ENCODE data around the gene EPB41L5. TPM values are rescaled to one million over a fixed set of nuclear protein-coding genes. Genes with fewer than 3 reads are reported as not detected.

Gene EPB41L5
- total and polyA plus RNA-seq, 12 donors = 2.6 to 25.8 (median 13.9) TPM

DNA sequence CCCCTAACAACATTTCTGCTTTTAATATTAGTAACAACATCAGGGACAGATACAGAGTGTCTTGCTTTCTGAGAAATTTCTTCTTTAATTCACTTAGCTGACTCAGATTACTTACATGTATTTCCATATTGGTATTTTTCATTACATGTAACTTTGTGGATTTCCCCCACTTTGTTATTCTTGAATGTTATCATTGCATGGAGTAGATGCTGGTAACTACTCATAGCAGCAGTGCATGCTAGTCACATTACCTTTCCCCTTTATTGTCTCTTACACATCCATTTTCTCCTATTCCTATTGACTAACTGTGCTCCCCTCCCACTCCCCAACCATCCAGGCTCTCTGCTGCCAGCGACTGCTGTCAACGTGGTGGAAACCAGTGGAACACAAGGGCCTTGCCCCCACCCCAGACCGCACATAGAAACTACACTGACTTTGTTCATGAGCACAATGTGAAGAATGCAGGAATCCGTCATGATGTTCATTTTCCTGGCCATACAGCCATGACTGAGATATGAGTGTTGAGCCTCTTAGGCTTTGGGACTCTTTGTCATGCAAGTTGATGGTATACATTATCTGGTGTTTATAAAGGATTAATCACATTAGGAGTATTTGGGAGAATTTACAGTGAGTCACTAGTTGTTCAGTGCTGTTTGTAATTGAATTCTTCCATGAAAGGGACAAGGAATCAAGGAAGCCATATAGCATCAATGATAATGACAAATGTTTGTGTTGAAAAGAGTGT lies 91.0 kb downstream of the EPB41L5 start:
- no peaks in the 10 kb centered on the region for H3K9me3 ChIP-seq (replicated peaks in 1 of 3)
- intact Hi-C loops (cut with DNase I) = no loop called here
- no peak overlapping the region for H3K27ac ChIP-seq
- H3K4me1 ChIP-seq (replicated peaks in 1 of 2) = peaks cover under 1 to 14% of the 10 kb centered on the region in 2 donors
- TF ChIP-seq CTCF (IDR thresholded peaks at IDR 0.05) (no peak), POLR2A (IDR thresholded peaks at IDR 0.05) (no peak)
- DNase-seq = no peak
- 95 to 98% (median 97%) methylated on average over 4 of the region's 4 CpGs for WGBS, 4 donors
- no peak overlapping the region for H3K4me3 ChIP-seq
- no peaks in the 10 kb centered on the region for H3K36me3 ChIP-seq (replicated peaks in 1 of 2)
- H3K27me3 ChIP-seq = no peaks in the 10 kb centered on the region

GRCh38 chr2:120104772-120105171 lies 91.9 kb downstream of the EPB41L5 start:
- intact Hi-C loops (cut with DNase I) = loop anchor here in 1 of 2 donors (5.0 kb wide), 1 partner anchor 73 kb away; no protein-coding TSS in a partner anchor
- no peak overlapping the region for H3K27ac ChIP-seq
- H3K36me3 ChIP-seq (replicated peaks in 1 of 2) = no peaks in the 10 kb centered on the region
- no peak for DNase-seq
- no peaks in the 10 kb centered on the region for H3K9me3 ChIP-seq (replicated peaks in 1 of 3)
- H3K4me3 ChIP-seq = no peak overlapping the region
- peaks cover 3 to 22% of the 10 kb centered on the region in 2 donors for H3K4me1 ChIP-seq (replicated peaks in 1 of 2)
- H3K27me3 ChIP-seq = no peaks in the 10 kb centered on the region
- 91 to 96% (median 94%) methylated on average over 1 of the region's 1 CpG for WGBS, 4 donors
- TF ChIP-seq POLR2A (IDR thresholded peaks at IDR 0.05) = no peak

DNA sequence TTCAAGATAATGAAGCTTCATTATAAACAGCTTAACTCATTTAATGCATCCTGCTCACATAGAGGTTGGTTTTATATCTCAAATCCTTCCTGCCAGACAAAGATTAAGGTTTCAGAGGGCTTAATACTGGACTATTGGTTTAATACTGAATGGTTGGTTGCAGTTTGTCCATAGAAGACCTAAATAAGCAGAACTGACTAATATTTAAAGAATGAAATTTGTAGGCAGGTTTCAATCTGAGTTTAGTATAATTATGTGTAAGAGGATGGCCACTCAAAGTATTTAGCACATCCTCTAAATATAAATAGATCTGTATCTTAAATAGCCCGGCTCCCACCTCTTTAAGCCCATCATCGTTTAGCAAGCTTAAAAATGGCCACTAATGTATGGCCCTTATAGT lies 92.5 kb downstream of the EPB41L5 start:
- H3K27me3 ChIP-seq = no peaks in the 10 kb centered on the region
- H3K9me3 ChIP-seq (replicated peaks in 1 of 3) = no peaks in the 10 kb centered on the region
- TF ChIP-seq CTCF (IDR thresholded peaks at IDR 0.05) (no peak), POLR2A (IDR thresholded peaks at IDR 0.05) (no peak)
- peaks cover 3 to 22% of the 10 kb centered on the region in 2 donors for H3K4me1 ChIP-seq (replicated peaks in 1 of 2)
- WGBS, 4 donors = 92 to 98% (median 96%) methylated on average over 2 of the region's 2 CpGs
- intact Hi-C loops (cut with DNase I) = loop anchor here in 1 of 2 donors (5.0 kb wide), 1 partner anchor 72 kb away; no protein-coding TSS in a partner anchor
- H3K36me3 ChIP-seq (replicated peaks in 1 of 2) = no peaks in the 10 kb centered on the region
- H3K27ac ChIP-seq = no peak overlapping the region
- H3K4me3 ChIP-seq = no peak overlapping the region
- DNase-seq = no peak

DNA sequence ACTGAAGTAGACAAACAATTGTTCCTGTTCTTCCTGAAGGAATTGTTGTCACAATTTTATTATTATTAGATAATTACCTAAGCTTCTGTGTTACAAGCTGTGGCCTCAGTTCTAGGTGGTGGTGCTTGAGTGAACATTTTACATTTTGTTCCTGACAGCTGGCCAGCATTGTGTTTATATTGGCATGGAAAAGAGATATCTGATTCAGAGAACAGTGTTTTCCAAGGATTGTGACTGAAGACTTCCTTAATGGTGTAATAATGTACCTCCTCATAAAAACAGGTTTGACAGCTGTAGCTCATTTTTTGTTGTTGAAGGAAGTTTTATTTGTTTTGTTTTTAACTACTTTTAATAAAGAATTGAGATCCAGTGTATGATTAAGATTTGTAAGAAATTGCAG lies 95.2 kb downstream of the EPB41L5 start:
- TF ChIP-seq CTCF (IDR thresholded peaks at IDR 0.05) = no peak
- no peak for TF ChIP-seq POLR2A (IDR thresholded peaks at IDR 0.05)
- no peak overlapping the region for H3K27ac ChIP-seq
- intact Hi-C loops (cut with DNase I) = loop anchor here in 1 of 2 donors (5.0 kb wide), 1 partner anchor 69 kb away; no protein-coding TSS in a partner anchor
- H3K9me3 ChIP-seq (replicated peaks in 1 of 3) = no peaks in the 10 kb centered on the region
- H3K4me3 ChIP-seq = no peak overlapping the region
- no peaks in the 10 kb centered on the region for H3K36me3 ChIP-seq (replicated peaks in 1 of 2)
- H3K4me1 ChIP-seq (replicated peaks in 1 of 2) = peaks cover 3 to 22% of the 10 kb centered on the region in 2 donors
- no peaks in the 10 kb centered on the region for H3K27me3 ChIP-seq
- DNase-seq = peak in 5 of 7 donors; percentile 31 to 45 (median 39)

Data from adrenal gland (tissue), 12 donors.